Loucy (cell line): ENCODE data around the gene PLXDC1.
A peak's percentile ranks its signal among the peaks of the same experiment; 100 is the strongest.

Source experiments
- H2AFZ ChIP-seq: fragments of 200-600 bp; sonication (generic); 2 replicates; pipeline ENCODE4 v1.6.0; 2016; ENCODE audit warnings: antibody characterized with exemption, mild to moderate bottlenecking, low read length, moderate library complexity
- H3F3A ChIP-seq: fragments of 200-600 bp; 2 replicates; pipeline ENCODE4 v1.6.0; 2016; ENCODE audit warnings: antibody characterized with exemption, low read depth, mild to moderate bottlenecking
- H3K27me3 ChIP-seq: fragments of 200-600 bp; sonication (generic); 2 replicates; pipeline ENCODE4 v1.6.1; 2014; ENCODE audit warnings: low read length, mild to moderate bottlenecking; ENCODE audit not compliant: insufficient read depth, poor library complexity, severe bottlenecking
- H3K36me3 ChIP-seq: fragments of 200-600 bp; sonication (generic); 2 replicates; pipeline ENCODE4 v1.6.1; 2016; ENCODE audit warnings: low read length; ENCODE audit not compliant: insufficient read depth
- H3K4me1 ChIP-seq: fragments of 200-600 bp; sonication (generic); 2 replicates; pipeline ENCODE4 v1.5.1; 2014; ENCODE audit warnings: low read length, mild to moderate bottlenecking; ENCODE audit not compliant: insufficient read depth, poor library complexity, severe bottlenecking
- H3K4me2 ChIP-seq: fragments of 200-600 bp; sonication (generic); 2 replicates; pipeline ENCODE4 v1.6.0; 2014; ENCODE audit warnings: antibody characterized with exemption, low read length, low read depth, mild to moderate bottlenecking; ENCODE audit not compliant: poor library complexity, severe bottlenecking
- H3K4me3 ChIP-seq: fragments of 200-600 bp; sonication (generic); 2 replicates; pipeline ENCODE4 v1.5.1; 2014; ENCODE audit warnings: low read length, mild to moderate bottlenecking, mixed read lengths; ENCODE audit not compliant: poor library complexity, severe bottlenecking
- H3K79me2 ChIP-seq: fragments of 200-600 bp; sonication (generic); 2 replicates; pipeline ENCODE4 v1.6.1; 2014; ENCODE audit warnings: low read length; ENCODE audit not compliant: insufficient read depth
- H3K9ac ChIP-seq: fragments of 200-600 bp; sonication (generic); 2 replicates; pipeline ENCODE4 v1.6.0; 2014; ENCODE audit warnings: mild to moderate bottlenecking, low read depth, low read length, moderate library complexity; ENCODE audit not compliant: poor library complexity, severe bottlenecking
- H3K9me2 ChIP-seq: fragments of 200-600 bp; sonication (generic); replicated peaks from 2 replicates; pipeline ENCODE4 v1.6.1; 2016; ENCODE audit warnings: low read depth, low read length, mixed read lengths
- H3K9me3 ChIP-seq: fragments of 200-600 bp; sonication (generic); 2 replicates; pipeline ENCODE4 v1.6.1; 2014; ENCODE audit warnings: mild to moderate bottlenecking, antibody characterized with exemption, low read length, low read depth; ENCODE audit not compliant: insufficient read depth
- H4K20me1 ChIP-seq: fragments of 200-600 bp; sonication (generic); 2 replicates; pipeline ENCODE4 v1.6.0; 2014; ENCODE audit warnings: antibody characterized with exemption, low read length, mild to moderate bottlenecking; ENCODE audit not compliant: insufficient read depth, poor library complexity, severe bottlenecking
- CTCF ChIP-seq: fragments of 200-600 bp; sonication (generic); conservative IDR thresholded peaks from 2 replicates; pipeline ENCODE4 v1.5.1; 2014; ENCODE audit warnings: mild to moderate bottlenecking, antibody characterized with exemption, low read length
- EZH2phosphoT487 ChIP-seq: fragments of 200-600 bp; IDR thresholded peaks from 2 replicates; pipeline ENCODE4 v1.6.1; 2018; ENCODE audit warnings: antibody characterized with exemption, mild to moderate bottlenecking, moderate library complexity, borderline replicate concordance

PLXDC1 gene

DNA sequence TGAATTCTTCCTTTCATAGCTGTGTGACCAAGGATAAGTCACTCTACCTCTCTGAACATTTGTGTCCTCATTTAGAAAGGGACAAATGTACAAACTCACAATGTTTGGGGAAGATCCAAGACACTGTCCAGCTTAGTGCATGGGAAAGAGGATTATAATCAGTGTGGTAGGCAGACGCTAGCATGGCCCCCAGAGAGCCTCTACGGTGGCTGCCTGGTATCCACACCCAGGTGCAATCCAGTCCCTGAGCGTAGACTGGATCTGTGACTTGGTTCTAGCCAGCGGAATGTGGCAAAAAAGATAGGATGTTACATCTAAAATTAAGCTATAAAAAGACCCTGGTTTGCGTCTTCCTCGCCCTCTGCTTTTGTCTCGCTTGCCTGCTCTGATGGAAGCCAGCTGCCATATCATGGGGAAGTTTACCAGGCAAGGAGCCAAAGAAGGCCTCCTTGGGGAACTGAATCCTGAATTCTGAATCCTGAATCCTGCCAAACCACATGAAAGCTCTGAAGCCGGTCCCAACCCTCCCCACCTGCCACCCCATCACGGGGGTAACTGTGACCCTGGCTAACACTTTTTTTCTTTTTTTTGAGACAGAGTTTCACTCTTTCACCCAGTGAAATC is 51.7 kb downstream of the PLXDC1 start:
- Histone ChIP-seq H3K27me3 (no peaks in the 10 kb centered on the region), H3F3A (peaks cover 12% of the 10 kb centered on the region), H3K4me2 (no peak overlapping the region), H4K20me1 (no peaks in the 10 kb centered on the region), H3K9me2 (no peaks in the 10 kb centered on the region), H3K36me3 (no peaks in the 10 kb centered on the region), H3K9ac (no peak overlapping the region), H3K79me2 (no peaks in the 10 kb centered on the region), H3K4me3 (no peak overlapping the region), H3K9me3 (no peaks in the 10 kb centered on the region), H3K4me1 (peaks cover 33% of the 10 kb centered on the region), H2AFZ (no peak overlapping the region)
- TF ChIP-seq EZH2phosphoT487 (no peak), CTCF (no peak)

DNA sequence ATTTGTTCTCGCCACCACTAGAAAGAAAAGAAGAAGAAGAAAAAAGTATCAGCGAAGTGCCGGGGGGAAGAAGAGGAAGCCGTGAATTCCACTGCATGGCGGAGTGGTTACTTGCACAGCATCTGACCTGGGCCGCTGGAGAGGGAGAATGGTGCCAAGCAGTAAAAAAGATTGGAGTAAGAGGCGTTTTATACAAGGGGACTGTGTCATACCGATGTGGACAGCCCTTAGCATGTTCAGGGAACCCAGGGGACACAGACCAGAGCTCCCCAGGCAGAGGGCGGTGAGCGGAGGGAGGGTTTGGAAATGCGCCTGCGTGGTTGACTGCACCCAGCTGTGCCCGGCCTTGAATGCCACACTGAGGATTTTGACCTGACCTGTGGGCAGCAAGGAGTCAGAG is 52.8 kb downstream of the PLXDC1 start:
- Histone ChIP-seq H4K20me1 (no peaks in the 10 kb centered on the region), H3K27me3 (no peaks in the 10 kb centered on the region), H3K36me3 (no peaks in the 10 kb centered on the region), H2AFZ (no peak overlapping the region), H3K4me1 (peaks cover 44% of the 10 kb centered on the region), H3K79me2 (no peaks in the 10 kb centered on the region), H3K9me2 (no peaks in the 10 kb centered on the region), H3K9ac (peak overlapping the region; percentile 13), H3K9me3 (no peaks in the 10 kb centered on the region), H3F3A (peaks cover 12% of the 10 kb centered on the region), H3K4me2 (no peak overlapping the region), H3K4me3 (no peak overlapping the region)
- TF ChIP-seq EZH2phosphoT487 (no peak), CTCF (no peak)

- Histone ChIP-seq H3K9me2 (no peaks in the 10 kb centered on the region), H3F3A (peaks cover 15% of the 10 kb centered on the region), H4K20me1 (no peaks in the 10 kb centered on the region), H3K4me3 (peak overlapping the region; percentile 67), H3K27me3 (no peaks in the 10 kb centered on the region), H3K4me1 (peaks cover 53% of the 10 kb centered on the region), H3K4me2 (peak overlapping the region; percentile 83), H3K9ac (peak overlapping the region; percentile 71), H2AFZ (no peak overlapping the region), H3K9me3 (no peaks in the 10 kb centered on the region), H3K36me3 (no peaks in the 10 kb centered on the region), H3K79me2 (no peaks in the 10 kb centered on the region)
- no peak for TF ChIP-seq EZH2phosphoT487
- TF ChIP-seq CTCF = no peak
These were observed 53.9 kb downstream of the PLXDC1 start for GRCh38 chr17:39097537-39097936.
